Measurements from ENCODE around the gene ZNF346. TPM values are rescaled to one million over a fixed set of nuclear protein-coding genes. Genes with fewer than 3 reads are reported as not detected.
A peak's percentile ranks its signal among the peaks of the same experiment; 100 is the strongest.

ZNF346 gene
- total and polyA plus RNA-seq, 10 of the 15 experiments (the other 5 are each of a cell fraction or from before 2014, with no cell fraction given): 6.5 to 30.2 (median 24.0) TPM

- FAIRE-seq (no peak), ATAC-seq (peak; percentile 48), DNase-seq (ENCODE audit: low read depth, low spot score) (no peak)
- POLR2A ChIA-PET: no interaction called here
- TF ChIP-seq SUPT20H (IDR thresholded peaks at IDR 0.05; ENCODE audit: borderline replicate concordance, control insufficient read depth, low read depth, low read length) (no peak), BHLHE40 (IDR thresholded peaks at IDR 0.05; ENCODE audit: borderline replicate concordance in 1 of 2, low read depth in 2 of 2, low read length in 1 of 2) (peak in 1 of 2 experiments; percentile 60; a peak in 1 of 4 replicates)
- H3K27ac ChIP-seq (ENCODE audit: control insufficient read depth, insufficient read depth): no peak overlapping the region
- H3K4me3 ChIP-seq: no peak overlapping the region
- RAD21 ChIA-PET (ENCODE audit: unreplicated experiment): no interaction called here
- 44% methylated on average over 13 of the region's 13 CpGs for WGBS (ENCODE audit: insufficient coverage, insufficient replicate concordance, low lambda C conversion rate, missing lambda C conversion rate)
- no peaks in the 10 kb centered on the region for H3K36me3 ChIP-seq (ENCODE audit: control insufficient read depth in 2 of 2, insufficient read depth in 2 of 2, low read length in 1 of 2)
- CTCF ChIA-PET: interaction anchor here (0.6 to 1.8 kb wide), 2 partner anchors 13 to 328 kb away, joined by 3 to 7 read pairs; no protein-coding TSS in a partner anchor
- no peaks in the 10 kb centered on the region; a peak in 1 of 4 replicates for H3K27me3 ChIP-seq (replicated peaks in 1 of 2; ENCODE audit: control insufficient read depth in 2 of 2, insufficient read depth in 2 of 2, low read length in 1 of 2)
- SMC1A ChIA-PET (ENCODE audit: uncharacterized antibody, unreplicated experiment): no interaction called here
- intact Hi-C loops (cut with micrococcal nuclease; ENCODE audit: unreplicated experiment): no loop called here
- H3K9ac ChIP-seq (ENCODE audit: control insufficient read depth, insufficient read depth, low read length): no peak overlapping the region
- no TSS peak for BruUV-seq (replicated peaks)
- no peak overlapping the region for H2AFZ ChIP-seq (ENCODE audit: control insufficient read depth, low read depth, low read length)
- no peak overlapping the region for H3K4me2 ChIP-seq (ENCODE audit: control insufficient read depth, insufficient read depth)
- H3K4me1 ChIP-seq (ENCODE audit: control insufficient read depth, insufficient read depth, low read length): no peaks in the 10 kb centered on the region
- in situ Hi-C loops (cut with MboI): no loop called here
- no peaks in the 10 kb centered on the region for H3K79me2 ChIP-seq (ENCODE audit: control insufficient read depth, insufficient read depth, low read length)
- H3K9me3 ChIP-seq (replicated peaks; ENCODE audit: control insufficient read depth, insufficient read depth, low read length): no peaks in the 10 kb centered on the region
- H4K20me1 ChIP-seq (ENCODE audit: control insufficient read depth, insufficient read depth): no peaks in the 10 kb centered on the region
Measured at GRCh38 chr5:177099422-177100093, 77.1 kb downstream of the ZNF346 start.

GRCh38 chr5:177100714-177101121 lies 78.2 kb downstream of the ZNF346 start:
- Histone ChIP-seq H2AFZ (ENCODE audit: control insufficient read depth, low read depth, low read length) (no peak overlapping the region), H3K9ac (ENCODE audit: control insufficient read depth, insufficient read depth, low read length) (no peak overlapping the region), H3K27me3 (replicated peaks in 1 of 2; ENCODE audit: control insufficient read depth in 2 of 2, insufficient read depth in 2 of 2, low read length in 1 of 2) (no peaks in the 10 kb centered on the region; a peak in 1 of 4 replicates), H3K4me2 (ENCODE audit: control insufficient read depth, insufficient read depth) (no peak overlapping the region), H3K4me3 (no peak overlapping the region), H4K20me1 (ENCODE audit: control insufficient read depth, insufficient read depth) (no peaks in the 10 kb centered on the region), H3K36me3 (ENCODE audit: control insufficient read depth in 2 of 2, insufficient read depth in 2 of 2, low read length in 1 of 2) (no peaks in the 10 kb centered on the region), H3K4me1 (ENCODE audit: control insufficient read depth, insufficient read depth, low read length) (no peaks in the 10 kb centered on the region), H3K27ac (ENCODE audit: control insufficient read depth, insufficient read depth) (no peak overlapping the region), H3K9me3 (replicated peaks; ENCODE audit: control insufficient read depth, insufficient read depth, low read length) (no peaks in the 10 kb centered on the region), H3K79me2 (ENCODE audit: control insufficient read depth, insufficient read depth, low read length) (no peaks in the 10 kb centered on the region)
- WGBS (ENCODE audit: insufficient coverage, insufficient replicate concordance, low lambda C conversion rate, missing lambda C conversion rate): 51% methylated on average over 6 of the region's 6 CpGs
- in situ Hi-C loops (cut with MboI): no loop called here
- intact Hi-C loops (cut with micrococcal nuclease; ENCODE audit: unreplicated experiment): no loop called here
- ATAC-seq (no peak), DNase-seq (ENCODE audit: low read depth, low spot score) (no peak), FAIRE-seq (no peak)
- ChIA-PET POLR2A (no interaction called here), CTCF (interaction anchor here (0.5 to 1.5 kb wide), 2 partner anchors 12 to 341 kb away, joined by 3 to 5 read pairs; no protein-coding TSS in a partner anchor), SMC1A (ENCODE audit: uncharacterized antibody, unreplicated experiment) (no interaction called here), RAD21 (ENCODE audit: unreplicated experiment) (no interaction called here)
- BruUV-seq (replicated peaks): no TSS peak
- no peak for TF ChIP-seq NFYB (IDR thresholded peaks at IDR 0.05; ENCODE audit: insufficient read depth, low read depth, low read length)
- no peak for TF ChIP-seq RB1 (IDR thresholded peaks at IDR 0.05; ENCODE audit: borderline replicate concordance)
- no peak for TF ChIP-seq HDGF (IDR thresholded peaks at IDR 0.05)
- TF ChIP-seq E2F4 (IDR thresholded peaks at IDR 0.05; ENCODE audit: low read depth, low read length): no peak
- no peak for TF ChIP-seq SP1 (IDR thresholded peaks at IDR 0.05; ENCODE audit: low read depth, low read length)
- no peak for TF ChIP-seq EGR1 (IDR thresholded peaks at IDR 0.05; ENCODE audit: borderline replicate concordance in 1 of 2, low read depth in 2 of 2, low read length in 2 of 2)
